Peyer's patch (tissue), 4 donors: ENCODE measurements around the gene POLL.

Experiments
- POLR2A ChIP-seq, 2 donors: fragments of 450-650 bp; IDR thresholded peaks; one replicate each; pipeline ENCODE4 v1.5.1; 2017; ENCODE audit warnings: antibody characterized with exemption in 2 of 2, mild to moderate bottlenecking in 2 of 2, moderate library complexity in 2 of 2
- TF ChIP-seq, protein P1 (sequence below), 6 experiments: fragments of 450-650 bp in 4 of 6; fragments of 200-600 bp in 2 of 6; sonication (generic) in 1 of 6; IDR thresholded peaks; one replicate each; pipeline ENCODE4 v1.5.1; 2017 to 2019; ENCODE audit warnings: antibody characterized with exemption in 6 of 6, mild to moderate bottlenecking in 3 of 6, moderate library complexity in 1 of 6

DNA sequence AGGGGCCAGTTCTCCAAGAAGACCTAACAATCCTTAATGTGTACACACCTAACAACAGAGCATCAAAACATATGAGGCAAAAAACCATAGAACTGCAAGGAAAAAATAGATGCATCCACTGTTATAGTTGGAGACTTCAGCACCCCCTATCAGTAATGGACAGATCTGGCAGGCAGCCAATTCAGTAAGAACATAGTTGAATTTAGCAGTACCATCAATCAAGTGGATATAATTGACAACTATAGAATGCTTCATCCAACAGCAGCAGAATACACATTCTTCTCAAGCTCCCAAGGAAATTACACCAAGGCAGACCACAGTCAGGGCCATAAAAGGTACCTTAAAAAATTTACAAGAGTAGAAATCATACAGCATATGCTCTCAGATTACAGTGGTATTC, 42.2 kb downstream of the POLL start:
- TF ChIP-seq, protein P1, sequence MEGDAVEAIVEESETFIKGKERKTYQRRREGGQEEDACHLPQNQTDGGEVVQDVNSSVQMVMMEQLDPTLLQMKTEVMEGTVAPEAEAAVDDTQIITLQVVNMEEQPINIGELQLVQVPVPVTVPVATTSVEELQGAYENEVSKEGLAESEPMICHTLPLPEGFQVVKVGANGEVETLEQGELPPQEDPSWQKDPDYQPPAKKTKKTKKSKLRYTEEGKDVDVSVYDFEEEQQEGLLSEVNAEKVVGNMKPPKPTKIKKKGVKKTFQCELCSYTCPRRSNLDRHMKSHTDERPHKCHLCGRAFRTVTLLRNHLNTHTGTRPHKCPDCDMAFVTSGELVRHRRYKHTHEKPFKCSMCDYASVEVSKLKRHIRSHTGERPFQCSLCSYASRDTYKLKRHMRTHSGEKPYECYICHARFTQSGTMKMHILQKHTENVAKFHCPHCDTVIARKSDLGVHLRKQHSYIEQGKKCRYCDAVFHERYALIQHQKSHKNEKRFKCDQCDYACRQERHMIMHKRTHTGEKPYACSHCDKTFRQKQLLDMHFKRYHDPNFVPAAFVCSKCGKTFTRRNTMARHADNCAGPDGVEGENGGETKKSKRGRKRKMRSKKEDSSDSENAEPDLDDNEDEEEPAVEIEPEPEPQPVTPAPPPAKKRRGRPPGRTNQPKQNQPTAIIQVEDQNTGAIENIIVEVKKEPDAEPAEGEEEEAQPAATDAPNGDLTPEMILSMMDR (IDR thresholded peaks at IDR 0.05) = no peak
- no peak for TF ChIP-seq POLR2A (IDR thresholded peaks at IDR 0.05)
